GM12878 (cell line): ENCODE measurements around the gene MYO18B. TPM values are rescaled to one million over a fixed set of nuclear protein-coding genes. Genes with fewer than 3 reads are reported as not detected.

Source experiments
- ATAC-seq: fragments of 200-7000 bp; cut with Tn5 transposase; 3 replicates; pipeline ENCODE4 v1.9.1; 2020; ENCODE audit warnings: mild to moderate bottlenecking, moderate library complexity
- BruUV-seq: library from RNA; stranded (reverse); fragments of 400-500 nt; replicated peaks from 2 replicates; lab custom pipeline; 2021; lab: Mats Ljungman, UMichigan
- CTCF ChIA-PET: fragments of 300-600 bp; sonication (Branson Sonifier 250); formaldehyde crosslinking; extraction: SDS; loops from one replicate; lab custom pipeline; 2021; ENCODE audit warnings: inconsistent platforms; lab: Yijun Ruan, JAX
- POLR2A ChIA-PET: fragments of 350-600 bp; formaldehyde crosslinking; extraction: SDS; loops from one replicate; lab custom pipeline; 2021; ENCODE audit warnings: inconsistent platforms; lab: Charles Lee
- RAD21 ChIA-PET: fragments of 300-600 bp; sonication (Branson Sonifier 250); formaldehyde crosslinking; loops from one replicate; lab custom pipeline; 2023; ENCODE audit warnings: antibody characterized with exemption; ENCODE audit not compliant: unreplicated experiment; lab: Charles Lee
- SMC1A ChIA-PET: fragments of 300-600 bp; sonication (Branson Sonifier 250); formaldehyde crosslinking; loops from one replicate; lab custom pipeline; 2023; ENCODE audit not compliant: unreplicated experiment, uncharacterized antibody; lab: Charles Lee
- DNase-seq: peaks from one replicate; pipeline ENCODE4 v3.0.0-alpha.2; 2011; ENCODE audit warnings: low read depth, low spot score
- FAIRE-seq: peaks from 3 replicates; lab custom pipeline; 2011; peaks lifted over from hg19 to GRCh38; lab: Jason Lieb, UNC
- H2AFZ ChIP-seq: 2 replicates; pipeline ENCODE4 v1.6.0; 2011; ENCODE audit warnings: low read depth, low read length, control low read depth; ENCODE audit not compliant: control insufficient read depth
- H3K27ac ChIP-seq: 2 replicates; pipeline ENCODE4 v1.5.1; 2011; ENCODE audit warnings: control low read depth; ENCODE audit not compliant: control insufficient read depth, insufficient read depth
- H3K27me3 ChIP-seq, 2 experiments: replicated peaks in 1 of 2; 2 replicates each; pipeline versions ENCODE4 v1.6.0 to v1.6.1; 2011; ENCODE audit warnings: low read length in 1 of 2; ENCODE audit not compliant: control insufficient read depth in 2 of 2, insufficient read depth in 2 of 2
- H3K36me3 ChIP-seq, 2 experiments: 2 replicates each; pipeline ENCODE4 v1.5.1; 2011; ENCODE audit warnings: low read length in 1 of 2; ENCODE audit not compliant: control insufficient read depth in 2 of 2, insufficient read depth in 2 of 2
- H3K4me1 ChIP-seq: 2 replicates; pipeline ENCODE4 v1.6.1; 2011; ENCODE audit warnings: mild to moderate bottlenecking, low read length, moderate library complexity, mixed read lengths; ENCODE audit not compliant: control insufficient read depth, insufficient read depth
- H3K4me2 ChIP-seq: 2 replicates; pipeline ENCODE4 v1.6.0; 2011; ENCODE audit warnings: control low read depth; ENCODE audit not compliant: control insufficient read depth, insufficient read depth
- H3K4me3 ChIP-seq: fragments of 200-600 bp; sonication (generic); 2 replicates; pipeline ENCODE4 v1.5.1; 2016
- H3K79me2 ChIP-seq: 2 replicates; pipeline ENCODE4 v1.6.0; 2011; ENCODE audit warnings: low read length; ENCODE audit not compliant: control insufficient read depth, insufficient read depth
- H3K9ac ChIP-seq: 2 replicates; pipeline ENCODE4 v1.8.0; 2011; ENCODE audit warnings: low read length, control low read depth, mixed read lengths; ENCODE audit not compliant: control insufficient read depth, insufficient read depth
- H3K9me3 ChIP-seq: replicated peaks from 3 replicates; pipeline ENCODE4 v1.5.1; 2011; ENCODE audit warnings: mild to moderate bottlenecking, low read length; ENCODE audit not compliant: control insufficient read depth, insufficient read depth
- H4K20me1 ChIP-seq: 2 replicates; pipeline ENCODE4 v1.6.0; 2011; ENCODE audit not compliant: control insufficient read depth, insufficient read depth
- ATF7 ChIP-seq: fragments of 450-650 bp; IDR thresholded peaks from 2 replicates; pipeline ENCODE4 v1.6.1; 2016; ENCODE audit warnings: low read depth, mild to moderate bottlenecking
- BMI1 ChIP-seq: fragments of 450-650 bp; IDR thresholded peaks from 2 replicates; pipeline ENCODE4 v1.6.1; 2016; ENCODE audit warnings: mild to moderate bottlenecking, moderate library complexity, borderline replicate concordance
- CUX1 ChIP-seq: IDR thresholded peaks from 2 replicates; pipeline ENCODE4 v1.6.1; 2012; ENCODE audit warnings: improper control_type of control experiment, low read depth, low read length; ENCODE audit not compliant: insufficient replicate concordance
- EP300 ChIP-seq, 2 experiments: fragments of 150-350 bp in 1 of 2; IDR thresholded peaks; 2 replicates each; pipeline ENCODE4 v1.6.1; 2011 to 2012; ENCODE audit warnings: low read depth in 2 of 2, low read length in 2 of 2, borderline replicate concordance in 1 of 2, improper control_type of control experiment in 1 of 2, inconsistent platforms in 1 of 2; ENCODE audit not compliant: control insufficient read depth in 1 of 2
- HDAC2 ChIP-seq: fragments of 200-600 bp; sonication (generic); IDR thresholded peaks from 2 replicates; pipeline ENCODE4 v1.6.1; 2017
- NFIC ChIP-seq: IDR thresholded peaks from 2 replicates; pipeline ENCODE4 v1.6.1; 2012; ENCODE audit warnings: low read depth, mild to moderate bottlenecking, inconsistent platforms, low read length, moderate library complexity
- POLR2A ChIP-seq: IDR thresholded peaks from 2 replicates; pipeline ENCODE4 v1.6.1; 2011; ENCODE audit warnings: low read depth, mild to moderate bottlenecking, low read length
- POLR2AphosphoS2 ChIP-seq: IDR thresholded peaks from 2 replicates; pipeline ENCODE4 v1.6.1; 2011; ENCODE audit warnings: low read depth, mild to moderate bottlenecking, low read length, improper control_type of control experiment, moderate library complexity
- PRDM15 ChIP-seq: fragments of 450-650 bp; formaldehyde crosslinking; IDR thresholded peaks from 2 replicates; pipeline ENCODE4 v1.4.0; 2020; ENCODE audit warnings: mild to moderate bottlenecking, moderate library complexity
- RAD51 ChIP-seq: fragments of 450-650 bp; IDR thresholded peaks from 2 replicates; pipeline ENCODE4 v1.6.1; 2016; ENCODE audit warnings: moderate library complexity, mild to moderate bottlenecking, inconsistent platforms
- SIN3A ChIP-seq: IDR thresholded peaks from 2 replicates; pipeline ENCODE4 v1.6.1; 2012; ENCODE audit warnings: low read depth, low read length, improper control_type of control experiment
- WRNIP1 ChIP-seq: IDR thresholded peaks from 2 replicates; pipeline ENCODE4 v1.6.1; 2011; ENCODE audit warnings: low read depth, low read length, improper control_type of control experiment, borderline replicate concordance
- ZBTB33 ChIP-seq: fragments of 450-650 bp; IDR thresholded peaks from 2 replicates; pipeline ENCODE4 v1.6.1; 2017; ENCODE audit warnings: mild to moderate bottlenecking
- WGBS: methylation state at CpG from one replicate; pipeline ENCODE4 v1.1.6; 2016; ENCODE audit warnings: low lambda C conversion rate; ENCODE audit not compliant: insufficient replicate concordance, insufficient coverage; ENCODE audit errors: missing lambda C conversion rate; 5-methylcytosine and 5-hydroxymethylcytosine counted together
- in situ Hi-C: fragments of 300-500 bp; cut with MboI; formaldehyde crosslinking; loops from 9 replicates; pipeline ENCODE4 v1.14.3; 2018; ENCODE audit warnings: mixed read lengths
- intact Hi-C: fragments of 100-400 bp; cut with micrococcal nuclease; formaldehyde crosslinking; loops from one replicate; pipeline ENCODE4 v1.14.2; 2022; ENCODE audit not compliant: unreplicated experiment
- polyA plus RNA-seq, 11 experiments: library from polyadenylated mRNA; depleted of rRNA in 4 of 11; unstranded in 6 of 11; stranded (reverse) in 5 of 11; fragments of >200 nt; fragmentation: Nextera tagmentation in 4 of 11; fragmentation: Illumina TruSeq in 1 of 11; extraction: Ambion mirVana in 4 of 11; extraction: Trizol in 1 of 11; gene quantifications; 1 replicate in 1 of 11; 2 replicates in 10 of 11; pipeline versions ENCODE4 v1.2.1 to v1.2.3, GENCODE V29; 2011 to 2016; ENCODE audit warnings: inconsistent platforms in 2 of 11, missing spikeins in 2 of 11, low read depth in 1 of 11
- total RNA-seq, 4 experiments: library from RNA; depleted of rRNA in 3 of 4; stranded (reverse); fragments of >200 nt in 3 of 4; fragmentation: Illumina TruSeq in 1 of 4; extraction: Trizol in 1 of 4; gene quantifications; 2 replicates each; pipeline versions ENCODE4 v1.2.1 to v1.2.3, GENCODE V29; 2013 to 2021

Gene MYO18B
- total and polyA plus RNA-seq, 10 of the 15 experiments (the other 5 are each of a cell fraction or from before 2014, with no cell fraction given): 0.05 to 2.1 (median 0.51) TPM; not detected in 1

- in situ Hi-C loops: no loop called here
- no TSS peak for BruUV-seq
- TF ChIP-seq ZBTB33 (no peak), POLR2A (no peak), HDAC2 (no peak), SIN3A (no peak), POLR2AphosphoS2 (no peak), EP300 (IDR thresholded peaks at IDR 0.05; ENCODE audit: borderline replicate concordance in 1 of 2, control insufficient read depth in 1 of 2, low read depth in 2 of 2, low read length in 2 of 2) (no peak), WRNIP1 (no peak), RAD51 (no peak), PRDM15 (CRISPR knock-in tag) (no peak), ATF7 (no peak), NFIC (no peak), BMI1 (no peak), CUX1 (no peak)
Observed at GRCh38 chr22:25940479-25940878, 198.5 kb downstream of the MYO18B start.

More at GRCh38 chr22:25940479-25940878, 198.5 kb downstream of the MYO18B start:
- no peak for FAIRE-seq
- no peaks in the 10 kb centered on the region; a peak in 1 of 4 replicates for H3K27me3 ChIP-seq
- H3K9ac ChIP-seq: no peak overlapping the region
- no peaks in the 10 kb centered on the region for H3K4me1 ChIP-seq
- ChIA-PET SMC1A (interaction anchor here (2.2 kb wide), 1 partner anchor 9 kb away, joined by 7 read pairs; no protein-coding TSS in a partner anchor), POLR2A (no interaction called here), RAD21 (interaction anchor here (2.0 kb wide), 1 partner anchor 10 kb away, joined by 8 read pairs; no protein-coding TSS in a partner anchor), CTCF (no interaction called here)
- no peaks in the 10 kb centered on the region for H3K36me3 ChIP-seq
- H3K79me2 ChIP-seq: no peaks in the 10 kb centered on the region
- intact Hi-C loops: no loop called here
- no peak overlapping the region for H3K4me2 ChIP-seq
- no peaks in the 10 kb centered on the region; the same call in 2 of the 3 replicates for H3K9me3 ChIP-seq
- 83% methylated on average over 2 of the region's 2 CpGs for WGBS
- no peak for DNase-seq
- no peak overlapping the region for H3K27ac ChIP-seq
- no peak overlapping the region for H2AFZ ChIP-seq
- H4K20me1 ChIP-seq: no peaks in the 10 kb centered on the region
- ATAC-seq: no peak
- no peak overlapping the region for H3K4me3 ChIP-seq
